ENCODE measurements around the gene SLC12A8.

DNA sequence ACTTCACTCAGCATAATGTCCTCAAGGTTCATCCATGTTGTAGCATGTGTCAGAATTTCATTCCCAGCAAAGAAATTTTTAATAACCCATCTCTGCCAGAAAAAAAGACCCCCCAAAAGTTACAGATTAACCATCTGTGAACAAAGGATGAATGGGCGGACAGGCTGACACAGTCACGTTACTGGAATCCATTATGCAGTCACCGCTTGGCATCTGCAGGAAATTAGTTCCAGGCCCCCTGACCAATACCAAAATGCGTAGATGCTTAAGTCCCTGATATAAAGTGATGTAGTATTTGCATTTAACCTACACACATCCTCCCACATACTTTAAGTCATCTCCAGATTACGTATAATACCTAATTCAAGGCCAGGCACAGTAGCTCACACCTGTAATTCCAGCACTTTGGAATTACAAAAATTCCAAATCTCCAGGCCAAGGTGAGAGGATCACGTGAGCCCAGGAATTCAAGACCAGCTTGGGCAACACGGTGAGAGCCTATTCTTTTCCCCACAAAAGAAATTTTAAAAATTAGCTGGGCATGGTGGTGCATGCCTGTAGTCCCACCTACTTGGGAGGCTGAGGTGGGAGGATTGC, 1.5 kb upstream of the SLC12A8 start:
- no peak for TF ChIP-seq CEBPG (CRISPR knock-in tag; IDR thresholded peaks at IDR 0.05)
- TF ChIP-seq CEBPG (tag; conservative IDR thresholded peaks at IDR 0.05 in 1 of 2, IDR thresholded peaks at IDR 0.05 in 1 of 2): no peak
- no peak for TF ChIP-seq CHD4 (IDR thresholded peaks at IDR 0.05; ENCODE audit: insufficient read depth, insufficient replicate concordance, low read depth, low read length, poor library complexity, severe bottlenecking)
- TF ChIP-seq CCAR2 (IDR thresholded peaks at IDR 0.05; ENCODE audit: low read depth, low read length): no peak
- no peak for TF ChIP-seq SIN3A (IDR thresholded peaks at IDR 0.05; ENCODE audit: borderline replicate concordance in 2 of 2, control insufficient read depth in 1 of 2, low read depth in 2 of 2, low read length in 2 of 2)
- TF ChIP-seq ZNF24 (IDR thresholded peaks at IDR 0.05): no peak
- TF ChIP-seq, protein P1, sequence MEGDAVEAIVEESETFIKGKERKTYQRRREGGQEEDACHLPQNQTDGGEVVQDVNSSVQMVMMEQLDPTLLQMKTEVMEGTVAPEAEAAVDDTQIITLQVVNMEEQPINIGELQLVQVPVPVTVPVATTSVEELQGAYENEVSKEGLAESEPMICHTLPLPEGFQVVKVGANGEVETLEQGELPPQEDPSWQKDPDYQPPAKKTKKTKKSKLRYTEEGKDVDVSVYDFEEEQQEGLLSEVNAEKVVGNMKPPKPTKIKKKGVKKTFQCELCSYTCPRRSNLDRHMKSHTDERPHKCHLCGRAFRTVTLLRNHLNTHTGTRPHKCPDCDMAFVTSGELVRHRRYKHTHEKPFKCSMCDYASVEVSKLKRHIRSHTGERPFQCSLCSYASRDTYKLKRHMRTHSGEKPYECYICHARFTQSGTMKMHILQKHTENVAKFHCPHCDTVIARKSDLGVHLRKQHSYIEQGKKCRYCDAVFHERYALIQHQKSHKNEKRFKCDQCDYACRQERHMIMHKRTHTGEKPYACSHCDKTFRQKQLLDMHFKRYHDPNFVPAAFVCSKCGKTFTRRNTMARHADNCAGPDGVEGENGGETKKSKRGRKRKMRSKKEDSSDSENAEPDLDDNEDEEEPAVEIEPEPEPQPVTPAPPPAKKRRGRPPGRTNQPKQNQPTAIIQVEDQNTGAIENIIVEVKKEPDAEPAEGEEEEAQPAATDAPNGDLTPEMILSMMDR (IDR thresholded peaks at IDR 0.05 in 2 of 3, conservative IDR thresholded peaks at IDR 0.05 in 1 of 3; ENCODE audit: insufficient read depth in 2 of 3, low read depth in 1 of 3, low read length in 3 of 3): no peak
- TF ChIP-seq, protein P2, sequence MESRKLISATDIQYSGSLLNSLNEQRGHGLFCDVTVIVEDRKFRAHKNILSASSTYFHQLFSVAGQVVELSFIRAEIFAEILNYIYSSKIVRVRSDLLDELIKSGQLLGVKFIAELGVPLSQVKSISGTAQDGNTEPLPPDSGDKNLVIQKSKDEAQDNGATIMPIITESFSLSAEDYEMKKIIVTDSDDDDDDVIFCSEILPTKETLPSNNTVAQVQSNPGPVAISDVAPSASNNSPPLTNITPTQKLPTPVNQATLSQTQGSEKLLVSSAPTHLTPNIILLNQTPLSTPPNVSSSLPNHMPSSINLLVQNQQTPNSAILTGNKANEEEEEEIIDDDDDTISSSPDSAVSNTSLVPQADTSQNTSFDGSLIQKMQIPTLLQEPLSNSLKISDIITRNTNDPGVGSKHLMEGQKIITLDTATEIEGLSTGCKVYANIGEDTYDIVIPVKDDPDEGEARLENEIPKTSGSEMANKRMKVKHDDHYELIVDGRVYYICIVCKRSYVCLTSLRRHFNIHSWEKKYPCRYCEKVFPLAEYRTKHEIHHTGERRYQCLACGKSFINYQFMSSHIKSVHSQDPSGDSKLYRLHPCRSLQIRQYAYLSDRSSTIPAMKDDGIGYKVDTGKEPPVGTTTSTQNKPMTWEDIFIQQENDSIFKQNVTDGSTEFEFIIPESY (CRISPR knock-in tag; IDR thresholded peaks at IDR 0.05): no peak
- TF ChIP-seq, protein P3, sequence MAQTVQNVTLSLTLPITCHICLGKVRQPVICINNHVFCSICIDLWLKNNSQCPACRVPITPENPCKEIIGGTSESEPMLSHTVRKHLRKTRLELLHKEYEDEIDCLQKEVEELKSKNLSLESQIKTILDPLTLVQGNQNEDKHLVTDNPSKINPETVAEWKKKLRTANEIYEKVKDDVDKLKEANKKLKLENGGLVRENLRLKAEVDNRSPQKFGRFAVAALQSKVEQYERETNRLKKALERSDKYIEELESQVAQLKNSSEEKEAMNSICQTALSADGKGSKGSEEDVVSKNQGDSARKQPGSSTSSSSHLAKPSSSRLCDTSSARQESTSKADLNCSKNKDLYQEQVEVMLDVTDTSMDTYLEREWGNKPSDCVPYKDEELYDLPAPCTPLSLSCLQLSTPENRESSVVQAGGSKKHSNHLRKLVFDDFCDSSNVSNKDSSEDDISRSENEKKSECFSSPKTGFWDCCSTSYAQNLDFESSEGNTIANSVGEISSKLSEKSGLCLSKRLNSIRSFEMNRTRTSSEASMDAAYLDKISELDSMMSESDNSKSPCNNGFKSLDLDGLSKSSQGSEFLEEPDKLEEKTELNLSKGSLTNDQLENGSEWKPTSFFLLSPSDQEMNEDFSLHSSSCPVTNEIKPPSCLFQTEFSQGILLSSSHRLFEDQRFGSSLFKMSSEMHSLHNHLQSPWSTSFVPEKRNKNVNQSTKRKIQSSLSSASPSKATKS (CRISPR knock-in tag; IDR thresholded peaks at IDR 0.05): no peak
- no peak for TF ChIP-seq FOXK2 (conservative IDR thresholded peaks at IDR 0.05 in 1 of 2, IDR thresholded peaks at IDR 0.05 in 1 of 2; ENCODE audit: low read depth in 2 of 2)
- TF ChIP-seq ZNF174 (CRISPR knock-in tag; IDR thresholded peaks at IDR 0.05): no peak
- TF ChIP-seq, protein P4, sequence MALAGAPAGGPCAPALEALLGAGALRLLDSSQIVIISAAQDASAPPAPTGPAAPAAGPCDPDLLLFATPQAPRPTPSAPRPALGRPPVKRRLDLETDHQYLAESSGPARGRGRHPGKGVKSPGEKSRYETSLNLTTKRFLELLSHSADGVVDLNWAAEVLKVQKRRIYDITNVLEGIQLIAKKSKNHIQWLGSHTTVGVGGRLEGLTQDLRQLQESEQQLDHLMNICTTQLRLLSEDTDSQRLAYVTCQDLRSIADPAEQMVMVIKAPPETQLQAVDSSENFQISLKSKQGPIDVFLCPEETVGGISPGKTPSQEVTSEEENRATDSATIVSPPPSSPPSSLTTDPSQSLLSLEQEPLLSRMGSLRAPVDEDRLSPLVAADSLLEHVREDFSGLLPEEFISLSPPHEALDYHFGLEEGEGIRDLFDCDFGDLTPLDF (CRISPR knock-in tag; IDR thresholded peaks at IDR 0.05): no peak
- TF ChIP-seq SMAD3 (CRISPR knock-in tag; conservative IDR thresholded peaks at IDR 0.05): no peak
- TF ChIP-seq EWSR1 (IDR thresholded peaks at IDR 0.05; ENCODE audit: borderline replicate concordance, low read depth, partially characterized antibody): no peak
- TF ChIP-seq, protein P5, sequence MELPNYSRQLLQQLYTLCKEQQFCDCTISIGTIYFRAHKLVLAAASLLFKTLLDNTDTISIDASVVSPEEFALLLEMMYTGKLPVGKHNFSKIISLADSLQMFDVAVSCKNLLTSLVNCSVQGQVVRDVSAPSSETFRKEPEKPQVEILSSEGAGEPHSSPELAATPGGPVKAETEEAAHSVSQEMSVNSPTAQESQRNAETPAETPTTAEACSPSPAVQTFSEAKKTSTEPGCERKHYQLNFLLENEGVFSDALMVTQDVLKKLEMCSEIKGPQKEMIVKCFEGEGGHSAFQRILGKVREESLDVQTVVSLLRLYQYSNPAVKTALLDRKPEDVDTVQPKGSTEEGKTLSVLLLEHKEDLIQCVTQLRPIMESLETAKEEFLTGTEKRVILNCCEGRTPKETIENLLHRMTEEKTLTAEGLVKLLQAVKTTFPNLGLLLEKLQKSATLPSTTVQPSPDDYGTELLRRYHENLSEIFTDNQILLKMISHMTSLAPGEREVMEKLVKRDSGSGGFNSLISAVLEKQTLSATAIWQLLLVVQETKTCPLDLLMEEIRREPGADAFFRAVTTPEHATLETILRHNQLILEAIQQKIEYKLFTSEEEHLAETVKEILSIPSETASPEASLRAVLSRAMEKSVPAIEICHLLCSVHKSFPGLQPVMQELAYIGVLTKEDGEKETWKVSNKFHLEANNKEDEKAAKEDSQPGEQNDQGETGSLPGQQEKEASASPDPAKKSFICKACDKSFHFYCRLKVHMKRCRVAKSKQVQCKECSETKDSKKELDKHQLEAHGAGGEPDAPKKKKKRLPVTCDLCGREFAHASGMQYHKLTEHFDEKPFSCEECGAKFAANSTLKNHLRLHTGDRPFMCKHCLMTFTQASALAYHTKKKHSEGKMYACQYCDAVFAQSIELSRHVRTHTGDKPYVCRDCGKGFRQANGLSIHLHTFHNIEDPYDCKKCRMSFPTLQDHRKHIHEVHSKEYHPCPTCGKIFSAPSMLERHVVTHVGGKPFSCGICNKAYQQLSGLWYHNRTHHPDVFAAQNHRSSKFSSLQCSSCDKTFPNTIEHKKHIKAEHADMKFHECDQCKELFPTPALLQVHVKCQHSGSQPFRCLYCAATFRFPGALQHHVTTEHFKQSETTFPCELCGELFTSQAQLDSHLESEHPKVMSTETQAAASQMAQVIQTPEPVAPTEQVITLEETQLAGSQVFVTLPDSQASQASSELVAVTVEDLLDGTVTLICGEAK (IDR thresholded peaks at IDR 0.05): no peak
- TF ChIP-seq, protein P5 (CRISPR knock-in tag; IDR thresholded peaks at IDR 0.05): no peak
